Gastroesophageal sphincter (tissue), 4 donors: Measurements from ENCODE around the gene C10orf105. TPM values are rescaled to one million over a fixed set of nuclear protein-coding genes. Genes with fewer than 3 reads are reported as not detected.

ENCODE experiments used
- ATAC-seq: fragments of 150-250 bp; one replicate; pipeline ENCODE4 v1.9.1; 2016; ENCODE audit warnings: mild to moderate bottlenecking, moderate library complexity
- H3K27ac ChIP-seq, 4 donors: fragments of 200-600 bp; sonication (generic) in 3 of 4; 1 replicate in 3 of 4; 2 replicates in 1 of 4; pipeline ENCODE4 v1.5.1; 2016 to 2019
- H3K27me3 ChIP-seq: fragments of 200-600 bp; sonication (generic); one replicate; pipeline ENCODE4 v1.5.1; 2019
- H3K36me3 ChIP-seq, 2 donors: fragments of 200-600 bp; sonication (generic); one replicate each; pipeline ENCODE4 v1.5.1; 2019; ENCODE audit warnings: control low read depth in 1 of 2
- H3K4me1 ChIP-seq, 3 donors: fragments of 200-600 bp; sonication (generic); 1 replicate in 2 of 3; 2 replicates in 1 of 3; pipeline ENCODE4 v1.5.1; 2016 to 2019; ENCODE audit warnings: control low read depth in 2 of 3
- H3K4me3 ChIP-seq, 2 donors: fragments of 200-600 bp; sonication (generic); one replicate each; pipeline ENCODE4 v1.5.1; 2019; ENCODE audit warnings: mild to moderate bottlenecking in 1 of 2, moderate library complexity in 1 of 2
- H3K9me3 ChIP-seq, 3 donors: fragments of 200-600 bp; sonication (generic); one replicate each; pipeline ENCODE4 v1.5.1; 2017 to 2019; ENCODE audit warnings: control low read depth in 2 of 3
- EP300 ChIP-seq: sonication (generic); formaldehyde crosslinking; IDR thresholded peaks from one replicate; pipeline ENCODE4 v1.6.1; 2017; ENCODE audit warnings: antibody characterized with exemption, mild to moderate bottlenecking
- POLR2A ChIP-seq, 2 donors: fragments of 450-650 bp; IDR thresholded peaks; one replicate each; pipeline ENCODE4 v1.6.1; 2017; ENCODE audit warnings: antibody characterized with exemption in 2 of 2, mild to moderate bottlenecking in 2 of 2, moderate library complexity in 1 of 2
- POLR2AphosphoS5 ChIP-seq: sonication (generic); formaldehyde crosslinking; IDR thresholded peaks from one replicate; pipeline ENCODE4 v1.6.1; 2017; ENCODE audit warnings: antibody characterized with exemption
- WGBS, 2 donors: methylation state at CpG; one replicate each; pipeline ENCODE4 v1.1.5; 2018; ENCODE audit warnings: low coverage in 1 of 2; 5-methylcytosine and 5-hydroxymethylcytosine counted together
- total RNA-seq, 4 donors: library from RNA; depleted of rRNA; stranded (reverse); fragments of >200 nt; gene quantifications; one replicate each; pipeline ENCODE4 v1.1.0, GENCODE V29; 2016
- TF ChIP-seq, protein P1 (sequence below), 4 experiments: fragments of 200-600 bp in 2 of 4; fragments of 450-650 bp in 2 of 4; sonication (generic) in 1 of 4; IDR thresholded peaks; one replicate each; pipeline ENCODE4 v1.5.1; 2017 to 2019; ENCODE audit warnings: antibody characterized with exemption in 4 of 4, mild to moderate bottlenecking in 2 of 4, moderate library complexity in 2 of 4

C10orf105 gene
- total RNA-seq, 4 donors from 2014 or later = 0.13 TPM; not detected in 3

- peak overlapping the region in 3 of 4 donors; percentile 21 to 49 (median 47) for H3K27ac ChIP-seq
These were observed 25.5 kb downstream of the C10orf105 start for GRCh38 chr10:71694039-71694501.

GRCh38 chr10:71693377-71693776 is 26.2 kb downstream of the C10orf105 start:
- H3K4me1 ChIP-seq = peaks cover 0 to 52% (median 0%) of the 10 kb centered on the region in 3 donors
- no peaks in the 10 kb centered on the region for H3K27me3 ChIP-seq
- TF ChIP-seq, protein P1, sequence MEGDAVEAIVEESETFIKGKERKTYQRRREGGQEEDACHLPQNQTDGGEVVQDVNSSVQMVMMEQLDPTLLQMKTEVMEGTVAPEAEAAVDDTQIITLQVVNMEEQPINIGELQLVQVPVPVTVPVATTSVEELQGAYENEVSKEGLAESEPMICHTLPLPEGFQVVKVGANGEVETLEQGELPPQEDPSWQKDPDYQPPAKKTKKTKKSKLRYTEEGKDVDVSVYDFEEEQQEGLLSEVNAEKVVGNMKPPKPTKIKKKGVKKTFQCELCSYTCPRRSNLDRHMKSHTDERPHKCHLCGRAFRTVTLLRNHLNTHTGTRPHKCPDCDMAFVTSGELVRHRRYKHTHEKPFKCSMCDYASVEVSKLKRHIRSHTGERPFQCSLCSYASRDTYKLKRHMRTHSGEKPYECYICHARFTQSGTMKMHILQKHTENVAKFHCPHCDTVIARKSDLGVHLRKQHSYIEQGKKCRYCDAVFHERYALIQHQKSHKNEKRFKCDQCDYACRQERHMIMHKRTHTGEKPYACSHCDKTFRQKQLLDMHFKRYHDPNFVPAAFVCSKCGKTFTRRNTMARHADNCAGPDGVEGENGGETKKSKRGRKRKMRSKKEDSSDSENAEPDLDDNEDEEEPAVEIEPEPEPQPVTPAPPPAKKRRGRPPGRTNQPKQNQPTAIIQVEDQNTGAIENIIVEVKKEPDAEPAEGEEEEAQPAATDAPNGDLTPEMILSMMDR (IDR thresholded peaks at IDR 0.05) = no peak
- TF ChIP-seq POLR2AphosphoS5 (no peak), EP300 (no peak), POLR2A (IDR thresholded peaks at IDR 0.05) (no peak)
- 29 to 58% methylated on average over 5 of the region's 5 CpGs for WGBS, 2 donors
- peak overlapping the region in 2 of 4 donors; percentile 21 to 49 for H3K27ac ChIP-seq
- no peaks in the 10 kb centered on the region for H3K36me3 ChIP-seq
- peaks cover 0 to 7% (median 0%) of the 10 kb centered on the region in 3 donors for H3K9me3 ChIP-seq
- ATAC-seq = no peak
- H3K4me3 ChIP-seq = no peak overlapping the region

More at GRCh38 chr10:71694039-71694501, 25.5 kb downstream of the C10orf105 start:
- Histone ChIP-seq H3K9me3 (peaks cover 0 to 7% (median 0%) of the 10 kb centered on the region in 3 donors), H3K36me3 (no peaks in the 10 kb centered on the region), H3K4me3 (no peak overlapping the region), H3K4me1 (peaks cover 0 to 52% (median 0%) of the 10 kb centered on the region in 3 donors), H3K27me3 (no peaks in the 10 kb centered on the region)
- 80 to 84% methylated on average over 1 to 6 of the region's 18 CpGs for WGBS, 2 donors
- ATAC-seq = no peak
- TF ChIP-seq, protein P1 (IDR thresholded peaks at IDR 0.05) = no peak
- TF ChIP-seq POLR2A (IDR thresholded peaks at IDR 0.05) = no peak
- TF ChIP-seq EP300 = no peak
- TF ChIP-seq POLR2AphosphoS5 = no peak

GRCh38 chr10:71692598-71693306 is 26.8 kb downstream of the C10orf105 start:
- H3K27me3 ChIP-seq = no peaks in the 10 kb centered on the region
- WGBS, 2 donors = 68 to 82% methylated on average over 5 to 6 of the region's 7 CpGs
- no peak overlapping the region for H3K27ac ChIP-seq
- no peak for ATAC-seq
- TF ChIP-seq POLR2A (IDR thresholded peaks at IDR 0.05) (no peak), EP300 (no peak), POLR2AphosphoS5 (no peak)
- TF ChIP-seq, protein P1 (IDR thresholded peaks at IDR 0.05) = no peak
- H3K9me3 ChIP-seq = peaks cover 0 to 7% (median 0%) of the 10 kb centered on the region in 3 donors
- no peak overlapping the region for H3K4me3 ChIP-seq
- peaks cover 0 to 52% (median 0%) of the 10 kb centered on the region in 3 donors for H3K4me1 ChIP-seq
- H3K36me3 ChIP-seq = no peaks in the 10 kb centered on the region

- Histone ChIP-seq H3K9me3 (peaks cover 0 to 7% (median 0%) of the 10 kb centered on the region in 3 donors), H3K27me3 (no peaks in the 10 kb centered on the region), H3K36me3 (no peaks in the 10 kb centered on the region), H3K27ac (no peak overlapping the region), H3K4me3 (no peak overlapping the region), H3K4me1 (peaks cover 0 to 43% (median 0%) of the 10 kb centered on the region in 3 donors)
- 100% methylated on average over 1 of the region's 2 CpGs for WGBS, 2 donors
- no peak for ATAC-seq
- TF ChIP-seq EP300 (no peak), POLR2AphosphoS5 (no peak)
- TF ChIP-seq, protein P1 (IDR thresholded peaks at IDR 0.05) = no peak
These were observed 28.2 kb downstream of the C10orf105 start for GRCh38 chr10:71691405-71691804.
